ENCODE data around the gene SLC12A5.

SLC12A5 gene

GRCh38 chr20:46056970-46057855 is 28.2 kb downstream of the SLC12A5 start:
- DNase-seq: no peak

DNA sequence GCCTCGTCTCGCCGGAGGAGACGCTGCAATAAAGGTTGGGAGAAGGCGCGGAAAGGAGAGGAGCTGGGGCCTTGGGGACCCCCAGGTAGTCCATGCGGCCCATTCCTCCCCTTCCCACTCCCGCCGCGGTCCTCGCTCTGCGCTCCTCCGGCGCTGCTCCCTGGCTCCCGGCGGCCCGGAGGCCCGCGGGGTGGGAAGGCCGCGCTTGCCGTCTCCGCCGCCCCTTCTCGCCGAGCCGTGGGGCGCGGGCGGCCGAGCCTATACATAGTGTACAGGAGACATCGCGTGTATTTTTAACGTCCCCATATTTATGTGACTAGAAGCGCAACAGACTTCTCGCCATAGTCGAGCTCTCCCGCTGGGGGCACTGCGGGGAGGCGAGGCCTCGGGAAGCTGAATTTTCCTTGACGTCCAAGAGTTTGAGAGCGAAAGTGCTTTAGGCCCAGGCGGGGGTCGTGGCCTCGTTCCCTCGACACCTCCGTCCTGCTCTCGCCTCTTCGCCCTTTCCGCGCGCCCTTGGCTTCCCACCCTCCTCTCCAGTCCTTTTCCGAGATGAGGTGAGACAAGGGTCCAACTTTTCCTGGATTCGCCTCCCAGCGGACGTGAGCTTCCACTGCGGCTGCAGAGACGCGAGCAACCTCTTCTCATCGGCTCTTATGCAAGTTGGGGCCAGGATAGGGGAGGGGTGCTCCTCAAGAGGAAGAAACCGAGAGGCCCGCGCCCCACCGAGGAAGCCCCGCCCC is 29.0 kb downstream of the SLC12A5 start:
- no peak for DNase-seq

GRCh38 chr20:46058599-46059281 is 29.7 kb downstream of the SLC12A5 start:
- DNase-seq: no peak

DNA sequence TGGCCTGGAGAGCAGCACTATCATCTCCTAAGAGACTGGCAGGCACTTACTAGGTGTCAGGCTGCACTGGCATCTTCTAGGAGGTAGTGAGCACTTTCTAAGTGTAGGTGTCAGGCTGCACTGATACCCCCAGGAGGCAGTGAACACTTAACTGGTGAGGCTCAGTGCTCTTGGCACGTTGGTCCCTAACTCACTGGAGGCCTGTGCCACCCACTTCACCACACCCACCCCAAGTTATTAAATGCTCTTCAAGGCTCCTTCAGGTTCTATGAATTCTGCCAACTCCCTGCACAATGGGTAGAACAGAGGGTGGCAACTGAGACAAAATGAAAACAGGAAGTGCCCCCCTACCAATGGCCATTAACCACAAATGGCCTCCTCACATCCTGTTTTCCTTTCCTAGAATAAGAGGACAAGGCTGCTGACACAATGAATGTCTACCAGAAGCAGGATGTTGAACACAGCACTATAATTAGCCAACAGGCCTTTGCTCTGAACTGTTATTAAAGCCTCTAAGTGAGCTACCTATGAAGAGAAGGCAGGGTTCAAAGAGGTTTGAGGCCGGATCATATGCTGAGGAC is 31.4 kb downstream of the SLC12A5 start:
- no peak for DNase-seq

DNA sequence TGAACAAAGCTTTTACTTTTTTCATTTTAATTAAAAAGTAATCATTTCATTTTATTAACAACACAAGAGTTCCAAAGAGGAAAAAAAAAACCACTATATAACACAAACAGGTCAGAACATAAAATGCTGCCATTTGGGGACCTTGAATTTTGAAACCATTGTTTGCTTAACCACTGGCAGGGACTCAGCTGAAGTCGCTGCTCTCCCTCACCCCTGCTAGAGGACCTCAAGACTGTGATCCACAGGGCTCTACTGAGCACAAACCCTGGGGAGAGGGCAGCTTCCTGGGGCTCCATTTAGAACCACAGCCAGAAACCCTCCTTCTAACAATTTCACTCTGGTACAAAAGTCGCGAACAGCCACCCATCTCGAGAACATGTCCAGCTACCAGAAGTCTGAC is 32.0 kb downstream of the SLC12A5 start:
- no peak for DNase-seq

- no peak for DNase-seq
Measured at GRCh38 chr20:46062151-46062550, 33.1 kb downstream of the SLC12A5 start.

GRCh38 chr20:46062621-46063020 is 33.6 kb downstream of the SLC12A5 start:
- DNase-seq: no peak

- DNase-seq: no peak
Measured at GRCh38 chr20:46063151-46063550, 34.1 kb downstream of the SLC12A5 start.

DNA sequence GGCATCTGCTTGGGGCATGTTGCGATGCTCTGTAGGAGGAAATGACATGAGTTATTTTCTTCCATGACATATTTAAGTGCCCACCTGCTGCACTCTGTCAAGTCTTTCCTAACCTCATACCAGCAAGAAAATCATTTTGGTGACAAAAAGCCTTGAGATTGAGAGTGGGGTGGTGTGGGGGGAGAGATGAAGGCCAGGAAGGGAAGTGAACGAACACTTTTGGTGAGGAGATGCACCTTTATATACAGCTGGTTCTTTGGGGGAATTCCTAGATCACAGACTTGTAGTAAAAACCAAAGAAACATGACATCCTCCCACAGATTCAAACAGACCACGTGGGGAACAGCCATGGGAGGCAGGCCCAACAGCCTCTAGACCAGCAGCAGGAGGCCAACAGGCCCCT is 34.6 kb downstream of the SLC12A5 start:
- no peak for DNase-seq

GRCh38 chr20:46065006-46065405 is 36.0 kb downstream of the SLC12A5 start:
- DNase-seq: no peak

DNA sequence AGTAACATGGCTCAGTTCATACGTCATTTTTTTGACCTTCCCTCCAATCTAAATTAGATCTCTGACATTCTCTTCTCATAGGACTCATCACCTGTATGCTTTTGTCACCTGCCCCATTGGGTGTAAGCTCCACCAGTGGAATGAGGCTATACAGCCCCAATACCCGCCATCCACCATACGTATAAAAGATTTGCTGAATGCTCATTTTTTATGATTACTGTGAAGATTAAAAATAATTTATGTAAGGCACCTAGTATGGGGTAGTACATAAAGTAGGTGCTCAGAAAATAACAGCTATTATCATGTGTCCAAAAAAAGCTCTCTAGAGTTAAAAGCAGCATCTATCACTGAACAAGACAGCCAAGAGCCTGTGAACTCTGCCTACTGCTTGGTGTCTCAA is 36.7 kb downstream of the SLC12A5 start:
- DNase-seq: no peak

DNA sequence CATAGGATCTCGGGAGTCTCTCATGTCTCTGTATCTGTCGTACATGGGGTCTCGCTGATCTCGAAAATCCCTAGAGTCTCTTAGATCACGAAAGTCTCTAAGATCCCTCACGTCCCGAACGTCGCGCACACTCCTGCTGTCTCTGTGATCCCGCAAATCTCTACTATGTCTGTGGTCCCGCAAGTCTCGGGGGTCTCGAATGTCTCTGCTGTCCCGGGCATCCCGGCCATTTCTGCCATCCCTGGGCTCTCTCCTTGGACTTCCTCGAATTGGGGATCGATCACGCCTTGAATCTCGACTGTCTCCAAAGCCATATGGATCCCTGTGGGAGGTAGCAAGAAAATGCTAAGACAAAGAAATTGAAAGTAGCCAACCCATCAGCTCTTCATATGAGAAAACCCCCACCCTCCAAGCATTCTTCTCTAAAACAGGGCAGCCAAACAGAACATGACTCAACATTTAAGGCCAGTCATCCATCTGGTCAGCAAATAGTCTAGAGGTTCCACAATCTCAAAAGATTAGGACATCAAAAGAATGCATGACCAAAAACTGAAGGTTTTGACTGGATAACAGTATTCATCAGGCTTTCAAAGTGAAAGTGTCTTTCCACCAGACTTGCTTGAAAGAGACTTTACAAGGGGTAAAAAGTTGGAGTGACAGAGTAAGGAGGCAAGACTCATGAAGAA is 41.3 kb downstream of the SLC12A5 start:
- DNase-seq: no peak

DNA sequence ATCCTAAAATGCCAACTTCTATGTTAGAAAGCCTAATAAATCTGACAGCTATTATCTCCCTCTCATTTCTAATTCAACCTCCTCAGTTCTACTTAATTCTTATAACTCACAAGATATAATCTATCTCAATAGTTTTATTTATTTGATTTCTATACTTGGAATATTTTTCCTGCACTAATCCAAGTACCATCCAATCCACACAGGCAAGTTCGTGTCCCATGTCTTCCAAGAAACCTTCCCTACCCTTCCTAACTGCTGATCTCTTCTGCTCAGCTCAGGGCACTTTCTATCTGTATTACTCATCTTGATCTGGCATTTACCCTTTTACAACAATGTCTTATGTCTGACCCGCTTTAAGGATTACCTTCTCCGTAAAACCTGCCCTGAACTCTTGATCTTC is 42.6 kb downstream of the SLC12A5 start:
- no peak for DNase-seq

DNA sequence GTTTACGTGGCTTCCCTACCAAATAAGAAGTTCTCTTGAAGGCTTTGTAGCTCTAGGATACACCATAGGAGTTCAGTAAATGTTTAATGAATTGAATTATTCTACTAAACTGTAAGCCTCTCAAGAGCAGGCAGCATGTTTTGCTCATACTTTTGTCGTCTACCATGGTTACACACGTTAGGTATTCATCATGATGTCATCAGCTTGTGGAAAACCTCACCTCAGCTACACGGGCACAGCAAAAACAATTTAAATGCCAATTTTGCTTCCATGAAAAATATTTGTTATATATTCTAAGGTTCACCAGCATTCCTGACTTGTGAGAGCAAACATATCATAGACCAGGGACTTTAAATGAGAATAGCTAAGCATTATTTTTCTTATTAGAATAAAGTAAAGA is 44.0 kb downstream of the SLC12A5 start:
- no peak for DNase-seq

DNA sequence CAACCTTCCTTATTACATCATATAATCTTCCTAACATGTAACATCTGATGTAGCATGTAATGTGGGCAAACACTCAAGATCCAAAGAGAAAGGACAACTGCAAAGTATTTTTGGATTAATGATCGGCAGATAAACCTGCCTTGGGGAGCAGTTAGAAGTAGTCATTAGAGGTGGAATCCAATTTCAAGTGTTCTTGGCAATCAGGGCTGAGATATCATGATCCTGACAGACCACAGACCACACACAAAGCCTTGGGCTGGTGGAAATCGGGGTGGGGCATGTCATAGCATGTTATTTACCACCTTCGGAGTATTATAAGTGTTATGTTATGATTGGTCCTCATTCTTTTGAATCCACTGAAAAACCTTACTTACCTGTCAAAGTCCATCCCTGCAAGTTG is 44.4 kb downstream of the SLC12A5 start:
- no peak for DNase-seq

DNA sequence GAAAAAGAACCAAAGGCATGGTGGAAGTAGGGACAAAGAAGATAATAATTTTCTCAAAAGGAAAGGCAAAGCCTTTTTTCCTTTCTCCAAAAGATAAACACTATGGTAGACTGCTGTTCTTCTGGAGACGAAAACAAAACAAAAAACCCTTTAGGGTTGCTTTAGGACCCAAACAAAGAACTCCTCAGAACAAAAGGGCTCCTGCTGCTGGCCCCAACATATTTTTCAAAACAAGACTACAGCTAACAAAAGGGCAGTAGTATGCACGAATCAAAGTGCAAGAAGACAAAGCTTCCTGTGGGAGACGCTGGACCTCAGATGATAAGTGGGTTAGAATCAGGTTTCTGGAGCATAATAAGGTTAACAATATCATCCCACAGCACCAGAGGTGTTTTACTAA is 45.0 kb downstream of the SLC12A5 start:
- no peak for DNase-seq

DNA sequence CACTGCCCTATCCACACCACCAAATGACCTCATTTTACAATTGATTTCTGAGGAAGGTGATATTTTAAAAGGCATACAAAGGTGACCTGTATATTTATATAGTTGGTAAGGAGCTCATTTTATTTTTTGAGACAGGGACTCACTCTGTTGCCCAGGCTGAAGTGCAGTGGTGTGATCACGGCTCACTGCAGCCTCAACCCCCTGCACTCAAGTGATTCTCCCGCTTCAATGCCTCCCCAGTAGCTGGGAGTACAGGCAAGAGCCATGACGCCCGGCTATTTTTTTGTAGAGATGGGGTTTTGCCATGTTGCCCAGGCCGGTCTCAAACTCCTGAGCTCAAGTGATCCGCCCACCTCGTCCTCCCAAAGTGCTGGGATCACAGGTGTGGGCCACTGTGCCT is 47.8 kb downstream of the SLC12A5 start:
- DNase-seq: no peak

DNA sequence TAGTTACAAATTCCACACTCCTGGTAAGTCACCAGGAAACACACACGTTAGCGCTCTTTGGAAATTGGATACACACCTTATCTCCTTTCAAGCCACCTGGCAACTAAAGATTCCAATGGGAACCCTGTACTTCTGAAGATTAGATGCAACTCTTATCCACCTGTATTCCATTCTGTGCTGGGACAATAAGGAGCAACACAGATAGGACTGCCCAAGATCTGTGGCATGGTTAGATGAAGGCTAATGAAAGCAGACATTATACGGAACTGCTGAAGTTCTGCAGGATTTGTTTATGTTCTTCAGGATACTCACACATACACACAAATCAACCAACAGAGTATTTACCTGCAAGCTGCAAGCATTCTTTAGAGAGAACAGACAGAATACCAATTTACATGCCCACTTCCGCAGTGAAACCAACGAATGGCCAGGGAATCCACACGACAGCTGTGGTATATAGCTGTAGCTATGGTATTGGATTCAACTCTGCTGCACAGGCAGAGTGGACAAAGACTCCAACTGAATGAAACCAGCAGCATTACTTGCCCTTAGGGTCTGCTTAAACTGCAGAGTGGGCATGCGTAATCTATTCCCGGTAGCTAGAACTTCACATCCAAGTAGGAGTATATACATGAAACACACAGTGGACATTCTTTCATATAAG is 48.8 kb downstream of the SLC12A5 start:
- no peak for DNase-seq

DNA sequence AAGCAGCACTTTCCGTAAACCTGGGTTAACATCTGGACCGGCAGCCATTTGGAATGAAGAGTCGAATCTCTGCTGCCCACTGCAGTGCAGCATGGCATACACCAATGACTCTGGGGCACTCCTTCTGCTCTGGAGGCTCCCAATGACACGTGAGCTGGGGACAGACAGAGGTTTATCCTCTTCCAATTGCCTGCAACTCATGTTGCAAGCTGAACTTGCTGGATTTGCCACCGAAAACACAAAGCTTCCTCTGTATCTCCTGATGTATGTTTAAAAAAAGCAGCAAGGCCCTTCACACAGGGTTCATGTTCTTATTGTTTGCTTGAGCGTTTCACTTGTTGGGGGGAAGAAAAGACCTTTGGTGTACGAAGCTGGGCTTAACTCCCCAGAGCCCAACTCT is 49.9 kb downstream of the SLC12A5 start:
- DNase-seq: no peak

GRCh38 chr20:46081074-46081473 is 52.1 kb downstream of the SLC12A5 start:
- DNase-seq: no peak

GRCh38 chr20:46083101-46083500 is 54.1 kb downstream of the SLC12A5 start:
- no peak for DNase-seq

DNA sequence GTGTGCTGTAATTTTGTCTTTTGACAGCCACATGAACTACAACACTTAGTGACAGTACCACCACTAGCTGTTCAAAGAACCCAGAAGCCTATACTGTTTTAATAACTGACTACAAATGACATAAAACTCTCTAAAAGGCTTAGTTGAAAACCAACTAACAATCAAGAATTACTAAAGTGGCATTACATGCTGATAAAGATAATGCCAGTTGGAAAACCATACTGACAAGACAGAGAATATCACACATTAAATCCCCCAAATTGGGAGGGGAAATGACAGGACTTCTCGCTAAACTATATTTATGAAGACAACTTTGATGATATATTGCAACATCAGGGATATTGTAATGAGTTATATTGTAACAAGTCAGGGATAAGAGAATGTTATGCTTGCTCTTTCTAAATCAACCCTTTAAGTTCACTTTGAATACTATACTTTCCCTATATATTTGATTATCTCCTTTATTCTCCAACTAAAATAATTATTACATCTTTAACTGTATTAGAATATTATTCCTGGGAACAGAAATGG is 54.6 kb downstream of the SLC12A5 start:
- DNase-seq: no peak

All from NCI-H2107 (cell line).